Endodermal cell (in vitro differentiated cells): ENCODE results near the gene CDH11. TPM values are rescaled to one million over a fixed set of nuclear protein-coding genes. Genes with fewer than 3 reads are reported as not detected.

Source experiments
- DNase-seq: peaks from one replicate; pipeline ENCODE4 v3.0.0-alpha.2; 2017
- H3K27ac ChIP-seq: 2 replicates; pipeline ENCODE4 v1.5.1; 2013; ENCODE audit warnings: mild to moderate bottlenecking, low read depth, low read length, moderate library complexity
- H3K27me3 ChIP-seq: 2 replicates; pipeline ENCODE4 v1.6.1; 2013; ENCODE audit warnings: mild to moderate bottlenecking, low read length, moderate library complexity; ENCODE audit not compliant: insufficient read depth, control insufficient read depth, poor library complexity, severe bottlenecking
- H3K36me3 ChIP-seq: 2 replicates; pipeline ENCODE4 v1.7.0; 2013; ENCODE audit warnings: mild to moderate bottlenecking, low read length, moderate library complexity; ENCODE audit not compliant: control insufficient read depth, insufficient read depth
- H3K4me1 ChIP-seq: one replicate; pipeline ENCODE4 v1.7.0; 2013; ENCODE audit warnings: low read length; ENCODE audit not compliant: control insufficient read depth, insufficient read depth
- H3K4me3 ChIP-seq: 2 replicates; pipeline ENCODE4 v1.5.1; 2013; ENCODE audit warnings: mild to moderate bottlenecking, low read length, moderate library complexity
- H3K9ac ChIP-seq: 2 replicates; pipeline ENCODE4 v1.6.1; 2013; ENCODE audit warnings: mild to moderate bottlenecking, low read length, moderate library complexity; ENCODE audit not compliant: poor library complexity, severe bottlenecking; ENCODE audit errors: extremely low read depth
- H3K9me3 ChIP-seq: 2 replicates; pipeline ENCODE4 v1.6.1; 2013; ENCODE audit warnings: mild to moderate bottlenecking, low read length, moderate library complexity; ENCODE audit not compliant: control insufficient read depth
- H3K27ac Mint-ChIP-seq: 2 replicates; pipeline ENCODE4 v1.8.0; 2020; ENCODE audit warnings: mixed read lengths
- H3K27me3 Mint-ChIP-seq: 2 replicates; pipeline ENCODE4 v1.8.0; 2021; ENCODE audit warnings: mild to moderate bottlenecking, mixed read lengths; ENCODE audit not compliant: insufficient read depth
- H3K36me3 Mint-ChIP-seq: 2 replicates; pipeline ENCODE4 v1.8.0; 2020; ENCODE audit warnings: low read depth, mixed read lengths
- H3K4me1 Mint-ChIP-seq: 2 replicates; pipeline ENCODE4 v1.8.0; 2020; ENCODE audit warnings: mixed read lengths
- H3K4me3 Mint-ChIP-seq: 2 replicates; pipeline ENCODE4 v1.8.0; 2020; ENCODE audit warnings: mild to moderate bottlenecking, moderate library complexity, mixed read lengths
- H3K9me3 Mint-ChIP-seq: 2 replicates; pipeline ENCODE4 v1.8.0; 2020; ENCODE audit warnings: mild to moderate bottlenecking, mixed read lengths
- CTCF ChIP-seq: fragments of 200-600 bp; sonication (generic); conservative IDR thresholded peaks from 2 replicates; pipeline ENCODE4 v1.5.0; 2021; ENCODE audit warnings: antibody characterized with exemption, mild to moderate bottlenecking
- WGBS, 2 experiments: methylation state at CpG; one replicate each; pipeline versions ENCODE4 v1.1.5 to v1.1.7; 2013; ENCODE audit warnings: missing lambda C conversion rate in 2 of 2, mixed read lengths in 1 of 2; ENCODE audit not compliant: insufficient coverage in 1 of 2, insufficient read length in 1 of 2; 5-methylcytosine and 5-hydroxymethylcytosine counted together
- total RNA-seq, 2 donors: library from RNA; stranded (reverse); fragmentation: NEBNext Ultra II Directional in 1 of 2; extraction: Animal tissue kit (Norgen Biotek cat#: 25700) in 1 of 2; gene quantifications; 2 replicates in 1 of 2; 3 replicates in 1 of 2; pipeline ENCODE4 v1.2.1, GENCODE V29; 2021

Gene CDH11
- total RNA-seq, 2 donors from 2014 or later = 0.73 to 2.9 TPM

- H3K27me3 Mint-ChIP-seq = no peaks in the 10 kb centered on the region
- TF ChIP-seq CTCF = no peak
- no peak overlapping the region for H3K9ac ChIP-seq
- no peak overlapping the region for H3K27ac Mint-ChIP-seq
- H3K36me3 ChIP-seq = no peaks in the 10 kb centered on the region
- H3K27ac ChIP-seq = no peak overlapping the region
- no peaks in the 10 kb centered on the region for H3K4me1 Mint-ChIP-seq
- H3K9me3 Mint-ChIP-seq = no peaks in the 10 kb centered on the region
- no peak overlapping the region for H3K4me3 Mint-ChIP-seq
- H3K36me3 Mint-ChIP-seq = no peaks in the 10 kb centered on the region
- H3K27me3 ChIP-seq = no peaks in the 10 kb centered on the region
- H3K9me3 ChIP-seq = no peaks in the 10 kb centered on the region
- no peaks in the 10 kb centered on the region for H3K4me1 ChIP-seq
- no peak overlapping the region for H3K4me3 ChIP-seq
- no peak for DNase-seq
- 92 to 98% methylated on average over 2 to 3 of the region's 3 CpGs for WGBS, 2 experiments
Measured at GRCh38 chr16:65000654-65001053, 121.2 kb downstream of the CDH11 start.

- Histone ChIP-seq H3K27ac (no peak overlapping the region), H3K4me3 (no peak overlapping the region), H3K27me3 (no peaks in the 10 kb centered on the region), H3K36me3 (no peaks in the 10 kb centered on the region), H3K9ac (no peak overlapping the region), H3K4me1 (no peaks in the 10 kb centered on the region), H3K9me3 (no peaks in the 10 kb centered on the region)
- H3K27me3 Mint-ChIP-seq = no peaks in the 10 kb centered on the region
- no peak overlapping the region for H3K4me3 Mint-ChIP-seq
- H3K4me1 Mint-ChIP-seq = no peaks in the 10 kb centered on the region
- DNase-seq = no peak
- H3K36me3 Mint-ChIP-seq = no peaks in the 10 kb centered on the region
- no peaks in the 10 kb centered on the region for H3K9me3 Mint-ChIP-seq
- WGBS, 2 experiments = 89 to 100% methylated on average over 1 to 2 of the region's 2 CpGs
- no peak overlapping the region for H3K27ac Mint-ChIP-seq
- no peak for TF ChIP-seq CTCF
Measured at GRCh38 chr16:64997751-64998150, 124.1 kb downstream of the CDH11 start.

GRCh38 chr16:64997121-64997520 lies 124.7 kb downstream of the CDH11 start:
- H3K27ac Mint-ChIP-seq = no peak overlapping the region
- Histone ChIP-seq H3K9me3 (no peaks in the 10 kb centered on the region), H3K4me1 (no peaks in the 10 kb centered on the region), H3K4me3 (no peak overlapping the region), H3K27ac (no peak overlapping the region), H3K9ac (no peak overlapping the region), H3K36me3 (no peaks in the 10 kb centered on the region), H3K27me3 (no peaks in the 10 kb centered on the region)
- 93 to 96% methylated on average over 6 to 7 of the region's 9 CpGs for WGBS, 2 experiments
- no peak overlapping the region for H3K4me3 Mint-ChIP-seq
- TF ChIP-seq CTCF = no peak
- no peaks in the 10 kb centered on the region for H3K9me3 Mint-ChIP-seq
- no peaks in the 10 kb centered on the region for H3K27me3 Mint-ChIP-seq
- DNase-seq = no peak
- H3K36me3 Mint-ChIP-seq = no peaks in the 10 kb centered on the region
- no peaks in the 10 kb centered on the region for H3K4me1 Mint-ChIP-seq
